Astrocyte (in vitro differentiated cells and primary cell): Measurements from ENCODE around the gene LMAN1L. TPM values are rescaled to one million over a fixed set of nuclear protein-coding genes. Genes with fewer than 3 reads are reported as not detected.
A peak's percentile ranks its signal among the peaks of the same experiment; 100 is the strongest.
"Not testable (repeated sequence)": the region's sequence is repeated elsewhere in the genome, so short reads cannot be mapped to it uniquely, and the experiment has no call there.

ENCODE experiments used
- DNase-seq: peaks from one replicate; pipeline ENCODE4 v3.0.0-alpha.2; 2010; ENCODE audit warnings: low read depth
- FAIRE-seq: peaks from 2 replicates; lab custom pipeline; 2011; peaks lifted over from hg19 to GRCh38; lab: Jason Lieb, UNC
- H2AFZ ChIP-seq: 2 replicates; pipeline ENCODE4 v1.6.0; 2012; ENCODE audit warnings: low read depth, low read length, inconsistent platforms
- H3K27ac ChIP-seq: 2 replicates; pipeline ENCODE4 v1.5.1; 2011; ENCODE audit warnings: low read depth, low read length, inconsistent platforms
- H3K27me3 ChIP-seq: 2 replicates; pipeline ENCODE4 v1.6.0; 2011; ENCODE audit warnings: low read length, inconsistent platforms; ENCODE audit not compliant: insufficient read depth
- H3K36me3 ChIP-seq: 2 replicates; pipeline ENCODE4 v1.5.1; 2011; ENCODE audit warnings: low read length, inconsistent platforms; ENCODE audit not compliant: insufficient read depth
- H3K4me1 ChIP-seq: 2 replicates; pipeline ENCODE4 v1.5.1; 2011; ENCODE audit warnings: low read length, inconsistent platforms; ENCODE audit not compliant: insufficient read depth
- H3K4me2 ChIP-seq: 2 replicates; pipeline ENCODE4 v1.6.0; 2012; ENCODE audit warnings: low read length, inconsistent platforms
- H3K4me3 ChIP-seq: 2 replicates; pipeline ENCODE4 v1.5.1; 2011; ENCODE audit warnings: low read depth, mild to moderate bottlenecking, low read length, inconsistent platforms; ENCODE audit not compliant: insufficient read depth
- H3K79me2 ChIP-seq: 2 replicates; pipeline ENCODE4 v1.6.0; 2012; ENCODE audit warnings: mild to moderate bottlenecking, low read length, inconsistent platforms; ENCODE audit not compliant: insufficient read depth
- H3K9ac ChIP-seq: 2 replicates; pipeline ENCODE4 v1.6.0; 2012; ENCODE audit warnings: mild to moderate bottlenecking, low read length, inconsistent platforms
- H3K9me3 ChIP-seq: 2 replicates; pipeline ENCODE4 v1.5.1; 2012; ENCODE audit warnings: low read depth, mild to moderate bottlenecking, low read length, inconsistent platforms; ENCODE audit not compliant: insufficient read depth
- H4K20me1 ChIP-seq: 2 replicates; pipeline ENCODE4 v1.6.0; 2012; ENCODE audit warnings: low read length, inconsistent platforms; ENCODE audit not compliant: insufficient read depth
- H3K27ac Mint-ChIP-seq: one replicate; pipeline ENCODE4 v1.8.0; 2021; ENCODE audit warnings: mild to moderate bottlenecking, mixed read lengths; ENCODE audit not compliant: unreplicated experiment
- H3K27me3 Mint-ChIP-seq: one replicate; pipeline ENCODE4 v1.8.0; 2021; ENCODE audit warnings: low read depth, mixed read lengths; ENCODE audit not compliant: unreplicated experiment
- H3K36me3 Mint-ChIP-seq: one replicate; pipeline ENCODE4 v1.8.0; 2021; ENCODE audit warnings: low read depth, mixed read lengths; ENCODE audit not compliant: unreplicated experiment
- H3K4me1 Mint-ChIP-seq: one replicate; pipeline ENCODE4 v1.8.0; 2021; ENCODE audit warnings: low read depth, mixed read lengths; ENCODE audit not compliant: unreplicated experiment
- H3K4me3 Mint-ChIP-seq: one replicate; pipeline ENCODE4 v1.8.0; 2021; ENCODE audit warnings: mild to moderate bottlenecking, moderate library complexity, mixed read lengths; ENCODE audit not compliant: unreplicated experiment
- H3K9me3 Mint-ChIP-seq: one replicate; pipeline ENCODE4 v1.8.0; 2021; ENCODE audit warnings: mild to moderate bottlenecking, mixed read lengths; ENCODE audit not compliant: unreplicated experiment
- CTCF ChIP-seq: IDR thresholded peaks from 2 replicates; pipeline ENCODE4 v1.5.1; 2011; ENCODE audit warnings: low read depth, mild to moderate bottlenecking, inconsistent platforms, low read length, moderate library complexity; ENCODE audit not compliant: insufficient read depth
- EZH2 ChIP-seq: IDR thresholded peaks from 2 replicates; pipeline ENCODE4 v1.6.1; 2012; ENCODE audit warnings: mild to moderate bottlenecking, low read length, inconsistent platforms; ENCODE audit not compliant: insufficient read depth
- total RNA-seq: library from RNA; stranded (reverse); gene quantifications from 2 replicates; pipeline ENCODE4 v1.2.1, GENCODE V29; 2021

The LMAN1L gene
- total RNA-seq, 1 donor from 2014 or later: 0.32 TPM

- no peak overlapping the region for H3K9ac ChIP-seq
- FAIRE-seq (no peak), DNase-seq (no peak)
- H3K4me3 Mint-ChIP-seq: no peak overlapping the region
- H3K27ac Mint-ChIP-seq: no peak overlapping the region
- H3K4me2 ChIP-seq: no peak overlapping the region
- no peak overlapping the region for H3K27ac ChIP-seq
- TF ChIP-seq CTCF (no peak), EZH2 (no peak)
- no peaks in the 10 kb centered on the region for H3K36me3 ChIP-seq
- no peaks in the 10 kb centered on the region for H3K9me3 ChIP-seq
- peaks cover 34% of the 10 kb centered on the region for H3K4me1 Mint-ChIP-seq
- peaks cover 3% of the 10 kb centered on the region for H3K27me3 Mint-ChIP-seq
- H4K20me1 ChIP-seq: peaks cover 78% of the 10 kb centered on the region
- no peaks in the 10 kb centered on the region for H3K9me3 Mint-ChIP-seq
- peaks cover 3% of the 10 kb centered on the region for H3K36me3 Mint-ChIP-seq
- H3K4me3 ChIP-seq: no peak overlapping the region
- H3K4me1 ChIP-seq: peaks cover 63% of the 10 kb centered on the region
- no peak overlapping the region for H2AFZ ChIP-seq
- H3K27me3 ChIP-seq: no peaks in the 10 kb centered on the region
- H3K79me2 ChIP-seq: peaks cover 80% of the 10 kb centered on the region
Measured at GRCh38 chr15:74785194-74786032, 27.2 kb upstream of the LMAN1L start.

DNA sequence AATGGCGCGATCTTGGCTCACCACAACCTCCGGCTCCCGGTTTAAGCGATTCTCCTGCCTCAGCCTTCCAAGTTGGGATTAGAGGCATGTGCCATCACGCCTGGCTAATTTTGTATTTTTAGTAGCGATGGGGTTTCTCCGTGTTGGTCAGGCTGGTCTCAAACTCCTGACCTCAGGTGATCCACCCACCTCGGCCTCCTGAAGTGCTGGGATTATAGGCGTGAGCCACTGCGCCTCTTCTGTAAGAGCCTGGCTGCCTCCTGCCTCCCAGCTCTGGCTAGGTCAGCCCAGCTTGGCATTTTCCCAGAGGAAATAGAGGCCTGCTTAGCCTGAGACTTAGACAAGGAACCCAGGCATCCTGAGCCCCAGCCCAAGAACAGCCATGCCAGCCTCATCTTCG lies 26.6 kb upstream of the LMAN1L start:
- not testable (repeated sequence) for H3K27ac ChIP-seq, H3K27me3 Mint-ChIP-seq, H3K27ac Mint-ChIP-seq, H3K9me3 Mint-ChIP-seq, H3K4me2 ChIP-seq, H3K4me3 Mint-ChIP-seq, H3K27me3 ChIP-seq, H3K36me3 Mint-ChIP-seq, H3K9ac ChIP-seq, FAIRE-seq, H3K4me3 ChIP-seq, H2AFZ ChIP-seq, DNase-seq, H3K36me3 ChIP-seq, H3K9me3 ChIP-seq
- Histone ChIP-seq H3K4me1 (peaks cover 63% of the 10 kb centered on the region), H3K79me2 (peaks cover 83% of the 10 kb centered on the region), H4K20me1 (peaks cover 81% of the 10 kb centered on the region)
- H3K4me1 Mint-ChIP-seq: peaks cover 33% of the 10 kb centered on the region

GRCh38 chr15:74786551-74787165 lies 26.0 kb upstream of the LMAN1L start:
- no peak overlapping the region for H2AFZ ChIP-seq
- H3K4me3 ChIP-seq: no peak overlapping the region
- H4K20me1 ChIP-seq: peaks cover 87% of the 10 kb centered on the region
- DNase-seq: no peak
- no peak overlapping the region for H3K27ac Mint-ChIP-seq
- no peaks in the 10 kb centered on the region for H3K9me3 ChIP-seq
- H3K36me3 Mint-ChIP-seq: peaks cover 3% of the 10 kb centered on the region
- H3K4me3 Mint-ChIP-seq: no peak overlapping the region
- H3K9me3 Mint-ChIP-seq: no peaks in the 10 kb centered on the region
- peak overlapping the region; percentile 69 for H3K4me2 ChIP-seq
- FAIRE-seq: no peak
- H3K27me3 ChIP-seq: no peaks in the 10 kb centered on the region
- H3K36me3 ChIP-seq: no peaks in the 10 kb centered on the region
- H3K4me1 ChIP-seq: peaks cover 63% of the 10 kb centered on the region
- H3K27ac ChIP-seq: no peak overlapping the region
- H3K79me2 ChIP-seq: peaks cover 88% of the 10 kb centered on the region
- H3K4me1 Mint-ChIP-seq: peaks cover 34% of the 10 kb centered on the region
- H3K9ac ChIP-seq: no peak overlapping the region
- H3K27me3 Mint-ChIP-seq: no peaks in the 10 kb centered on the region
- no peak for TF ChIP-seq EZH2
- TF ChIP-seq CTCF: no peak
